ENCODE measurements around the gene RAD51B. TPM values are rescaled to one million over a fixed set of nuclear protein-coding genes. Genes with fewer than 3 reads are reported as not detected.

RAD51B gene
- total and polyA plus RNA-seq, 4 donors: 2.5 to 95.0 (median 9.6) TPM

- WGBS, 2 donors: 93 to 96% methylated on average over 1 of the region's 1 CpG
- ATAC-seq (ENCODE audit: insufficient read depth, low FRiP score): no peak
- TF ChIP-seq CTCF (IDR thresholded peaks at IDR 0.05; ENCODE audit: control extremely low read depth, extremely low read depth): no peak
- Histone ChIP-seq H3K27ac (ENCODE audit: low read depth in 1 of 2, low read length in 1 of 2) (no peak overlapping the region), H3K9me3 (ENCODE audit: control insufficient read depth in 4 of 4, insufficient read depth in 3 of 4, low read length in 3 of 4) (peaks cover 0 to 3% (median 0%) of the 10 kb centered on the region in 4 donors), H3K4me1 (ENCODE audit: control insufficient read depth in 5 of 5, insufficient read depth in 5 of 5, low read length in 5 of 5) (peaks cover 0 to 25% (median 13%) of the 10 kb centered on the region in 5 donors), H3K9ac (ENCODE audit: insufficient read depth in 1 of 2, low read length in 2 of 2) (no peak overlapping the region), H3K36me3 (ENCODE audit: control insufficient read depth in 4 of 4, insufficient read depth in 4 of 4, low read length in 4 of 4) (peaks cover 0 to 3% (median 0%) of the 10 kb centered on the region in 4 donors), H3K4me3 (no peak overlapping the region), H3K27me3 (ENCODE audit: control insufficient read depth in 3 of 3, insufficient read depth in 3 of 3, low read length in 2 of 3) (no peaks in the 10 kb centered on the region)
- no peak for DNase-seq
Measured at GRCh38 chr14:68190032-68190431, 370.5 kb downstream of the RAD51B start.

- Histone ChIP-seq H3K9ac (ENCODE audit: insufficient read depth in 1 of 2, low read length in 2 of 2) (no peak overlapping the region), H3K27me3 (ENCODE audit: control insufficient read depth in 3 of 3, insufficient read depth in 3 of 3, low read length in 2 of 3) (no peaks in the 10 kb centered on the region), H3K4me1 (ENCODE audit: control insufficient read depth in 5 of 5, insufficient read depth in 5 of 5, low read length in 5 of 5) (peaks cover 0 to 25% (median 13%) of the 10 kb centered on the region in 5 donors), H3K9me3 (ENCODE audit: control insufficient read depth in 4 of 4, insufficient read depth in 3 of 4, low read length in 3 of 4) (peaks cover 0 to 2% (median 0%) of the 10 kb centered on the region in 4 donors), H3K36me3 (ENCODE audit: control insufficient read depth in 4 of 4, insufficient read depth in 4 of 4, low read length in 4 of 4) (peaks cover 0 to 3% (median 0%) of the 10 kb centered on the region in 4 donors), H3K4me3 (no peak overlapping the region), H3K27ac (ENCODE audit: low read depth in 1 of 2, low read length in 1 of 2) (no peak overlapping the region)
- peak in 2 of 3 donors; percentile 66 to 86 for DNase-seq
- no peak for TF ChIP-seq CTCF (IDR thresholded peaks at IDR 0.05; ENCODE audit: control extremely low read depth, extremely low read depth)
- ATAC-seq (ENCODE audit: insufficient read depth, low FRiP score): peak; percentile 80
Measured at GRCh38 chr14:68191567-68192321, 372.2 kb downstream of the RAD51B start.

GRCh38 chr14:68192935-68193334 is 373.4 kb downstream of the RAD51B start:
- Histone ChIP-seq H3K27me3 (ENCODE audit: control insufficient read depth in 3 of 3, insufficient read depth in 3 of 3, low read length in 2 of 3) (no peaks in the 10 kb centered on the region), H3K4me3 (no peak overlapping the region), H3K27ac (ENCODE audit: low read depth in 1 of 2, low read length in 1 of 2) (no peak overlapping the region), H3K4me1 (ENCODE audit: control insufficient read depth in 5 of 5, insufficient read depth in 5 of 5, low read length in 5 of 5) (peaks cover 0 to 25% (median 13%) of the 10 kb centered on the region in 5 donors), H3K9me3 (ENCODE audit: control insufficient read depth in 4 of 4, insufficient read depth in 3 of 4, low read length in 3 of 4) (no peaks in the 10 kb centered on the region), H3K9ac (ENCODE audit: insufficient read depth in 1 of 2, low read length in 2 of 2) (no peak overlapping the region), H3K36me3 (ENCODE audit: control insufficient read depth in 4 of 4, insufficient read depth in 4 of 4, low read length in 4 of 4) (peaks cover 0 to 3% (median 0%) of the 10 kb centered on the region in 4 donors)
- ATAC-seq (ENCODE audit: insufficient read depth, low FRiP score): no peak
- no peak for TF ChIP-seq CTCF (IDR thresholded peaks at IDR 0.05; ENCODE audit: control extremely low read depth, extremely low read depth)
- 87 to 89% methylated on average over 2 of the region's 2 CpGs for WGBS, 2 donors
- DNase-seq: no peak
